Hepatocyte (in vitro differentiated cells): ENCODE data around the gene LDAH. TPM values are rescaled to one million over a fixed set of nuclear protein-coding genes. Genes with fewer than 3 reads are reported as not detected.

Experiments used
- DNase-seq: peaks from one replicate; pipeline ENCODE4 v3.0.0-alpha.2; 2016; ENCODE audit warnings: low spot score
- H2AFZ ChIP-seq: fragments of 200-600 bp; sonication (generic); 2 replicates; pipeline ENCODE4 v1.6.0; 2016; ENCODE audit warnings: antibody characterized with exemption, mild to moderate bottlenecking
- H3K27ac ChIP-seq: fragments of 200-600 bp; sonication (generic); 2 replicates; pipeline ENCODE4 v1.5.1; 2016; ENCODE audit warnings: mild to moderate bottlenecking
- H3K27me3 ChIP-seq: fragments of 200-600 bp; sonication (generic); 2 replicates; pipeline ENCODE4 v1.6.1; 2016
- H3K36me3 ChIP-seq: fragments of 200-600 bp; sonication (generic); replicated peaks from 2 replicates; pipeline ENCODE4 v1.5.1; 2016; ENCODE audit warnings: low read depth; ENCODE audit not compliant: insufficient read depth
- H3K4me1 ChIP-seq: fragments of 200-600 bp; sonication (generic); 2 replicates; pipeline ENCODE4 v1.5.1; 2016; ENCODE audit warnings: mild to moderate bottlenecking, moderate library complexity; ENCODE audit not compliant: insufficient read depth
- H3K4me2 ChIP-seq: fragments of 200-600 bp; sonication (generic); 2 replicates; pipeline ENCODE4 v1.6.0; 2016
- H3K4me3 ChIP-seq: fragments of 200-600 bp; sonication (generic); 2 replicates; pipeline ENCODE4 v1.5.1; 2016; ENCODE audit warnings: mild to moderate bottlenecking
- H3K79me2 ChIP-seq: fragments of 200-600 bp; sonication (generic); 2 replicates; pipeline ENCODE4 v1.6.0; 2017; ENCODE audit warnings: mild to moderate bottlenecking
- H3K9me2 ChIP-seq: fragments of 200-600 bp; sonication (generic); replicated peaks from 2 replicates; pipeline ENCODE4 v1.6.0; 2017; ENCODE audit warnings: mild to moderate bottlenecking; ENCODE audit not compliant: insufficient read depth
- H3K9me3 ChIP-seq: fragments of 200-600 bp; sonication (generic); 2 replicates; pipeline ENCODE4 v1.5.1; 2016; ENCODE audit warnings: low read depth, mild to moderate bottlenecking
- H4K20me1 ChIP-seq: fragments of 200-600 bp; sonication (generic); 2 replicates; pipeline ENCODE4 v1.6.0; 2016; ENCODE audit warnings: mild to moderate bottlenecking; ENCODE audit not compliant: insufficient read depth, poor library complexity, severe bottlenecking
- EZH2 ChIP-seq: fragments of 200-600 bp; sonication (generic); IDR thresholded peaks from 2 replicates; pipeline ENCODE4 v1.6.1; 2016; ENCODE audit warnings: antibody characterized with exemption, mild to moderate bottlenecking, borderline replicate concordance
- EZH2phosphoT487 ChIP-seq: fragments of 200-600 bp; sonication (generic); IDR thresholded peaks from one replicate; pipeline ENCODE4 v1.6.1; 2018; ENCODE audit warnings: antibody characterized with exemption, mild to moderate bottlenecking, low read depth, moderate library complexity; ENCODE audit not compliant: unreplicated experiment, severe bottlenecking
- WGBS: methylation state at CpG from one replicate; pipeline ENCODE4 v1.1.6; 2016; ENCODE audit warnings: low lambda C conversion rate; ENCODE audit errors: missing lambda C conversion rate; 5-methylcytosine and 5-hydroxymethylcytosine counted together
- polyA plus RNA-seq: library from polyadenylated mRNA; unstranded; fragments of >200 nt; fragmentation: Nextera tagmentation; extraction: Ambion mirVana; gene quantifications from 2 replicates; pipeline ENCODE4 v1.2.1, GENCODE V29; 2016
- total RNA-seq: library from RNA; depleted of rRNA; stranded (reverse); fragments of >200 nt; gene quantifications from 2 replicates; pipeline ENCODE4 v1.2.3, GENCODE V29; 2014
- TF ChIP-seq, protein P1 (sequence below): fragments of 200-600 bp; sonication (generic); IDR thresholded peaks from 2 replicates; pipeline ENCODE4 v1.5.1; 2016; ENCODE audit warnings: antibody characterized with exemption, mild to moderate bottlenecking; ENCODE audit not compliant: poor library complexity

The LDAH gene
- total and polyA plus RNA-seq, 2 experiments from 2014 or later, result 15.2 to 27.8 TPM

DNA sequence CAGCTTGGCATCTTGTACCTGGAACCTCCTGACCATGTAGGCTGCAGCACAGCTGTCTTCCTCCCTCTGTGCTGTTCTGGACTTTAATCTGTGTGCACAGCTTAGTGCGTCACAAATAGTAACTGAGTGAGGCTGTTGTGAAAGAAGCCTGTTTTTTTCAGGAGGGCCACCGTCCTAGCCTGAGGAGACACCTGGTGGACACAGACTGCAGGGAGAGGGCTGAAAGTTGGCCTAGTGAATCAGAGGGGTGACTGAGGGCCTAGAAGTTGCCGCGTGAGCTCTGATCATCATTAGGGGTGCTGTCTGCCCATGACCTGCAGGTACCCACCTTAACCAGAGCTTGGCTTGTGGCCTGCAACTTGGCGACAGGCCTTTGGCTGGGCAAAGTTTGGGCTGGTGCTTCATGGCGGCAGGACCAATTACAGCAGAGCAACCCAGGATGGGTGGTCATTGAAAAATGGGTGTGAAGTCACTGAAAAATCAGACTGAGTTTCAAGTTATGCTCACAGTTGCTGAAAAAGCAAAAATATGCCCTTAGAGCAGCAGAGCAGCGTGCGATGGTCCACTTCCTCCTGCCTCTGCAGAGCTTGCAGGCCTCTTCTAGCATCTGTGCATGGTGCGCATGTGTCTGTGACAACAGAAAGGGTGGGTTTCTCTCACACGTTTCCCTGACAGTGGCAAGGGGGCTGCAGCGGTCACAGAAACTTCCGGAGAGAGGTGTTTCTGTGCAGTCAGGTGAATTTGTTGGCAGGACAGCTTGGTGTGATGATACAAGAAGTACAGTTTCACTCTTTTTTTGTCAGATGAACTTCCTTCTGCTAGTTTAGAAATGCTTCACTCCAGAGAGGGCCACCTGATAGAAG, 146.3 kb downstream of the LDAH start:
- Histone ChIP-seq H3K4me2 (no peak overlapping the region), H3K9me2 (no peaks in the 10 kb centered on the region), H3K36me3 (no peaks in the 10 kb centered on the region), H3K27me3 (peaks cover 27% of the 10 kb centered on the region), H3K4me1 (peaks cover 18% of the 10 kb centered on the region), H2AFZ (no peak overlapping the region), H3K9me3 (no peaks in the 10 kb centered on the region), H3K79me2 (no peaks in the 10 kb centered on the region), H4K20me1 (no peaks in the 10 kb centered on the region), H3K27ac (peak overlapping the region; percentile 87), H3K4me3 (no peak overlapping the region)
- DNase-seq, result peak; percentile 82
- WGBS, result 88% methylated on average over 12 of the region's 12 CpGs
- TF ChIP-seq, protein P1, sequence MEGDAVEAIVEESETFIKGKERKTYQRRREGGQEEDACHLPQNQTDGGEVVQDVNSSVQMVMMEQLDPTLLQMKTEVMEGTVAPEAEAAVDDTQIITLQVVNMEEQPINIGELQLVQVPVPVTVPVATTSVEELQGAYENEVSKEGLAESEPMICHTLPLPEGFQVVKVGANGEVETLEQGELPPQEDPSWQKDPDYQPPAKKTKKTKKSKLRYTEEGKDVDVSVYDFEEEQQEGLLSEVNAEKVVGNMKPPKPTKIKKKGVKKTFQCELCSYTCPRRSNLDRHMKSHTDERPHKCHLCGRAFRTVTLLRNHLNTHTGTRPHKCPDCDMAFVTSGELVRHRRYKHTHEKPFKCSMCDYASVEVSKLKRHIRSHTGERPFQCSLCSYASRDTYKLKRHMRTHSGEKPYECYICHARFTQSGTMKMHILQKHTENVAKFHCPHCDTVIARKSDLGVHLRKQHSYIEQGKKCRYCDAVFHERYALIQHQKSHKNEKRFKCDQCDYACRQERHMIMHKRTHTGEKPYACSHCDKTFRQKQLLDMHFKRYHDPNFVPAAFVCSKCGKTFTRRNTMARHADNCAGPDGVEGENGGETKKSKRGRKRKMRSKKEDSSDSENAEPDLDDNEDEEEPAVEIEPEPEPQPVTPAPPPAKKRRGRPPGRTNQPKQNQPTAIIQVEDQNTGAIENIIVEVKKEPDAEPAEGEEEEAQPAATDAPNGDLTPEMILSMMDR, result peak; percentile 45
- TF ChIP-seq EZH2phosphoT487, result no peak

DNA sequence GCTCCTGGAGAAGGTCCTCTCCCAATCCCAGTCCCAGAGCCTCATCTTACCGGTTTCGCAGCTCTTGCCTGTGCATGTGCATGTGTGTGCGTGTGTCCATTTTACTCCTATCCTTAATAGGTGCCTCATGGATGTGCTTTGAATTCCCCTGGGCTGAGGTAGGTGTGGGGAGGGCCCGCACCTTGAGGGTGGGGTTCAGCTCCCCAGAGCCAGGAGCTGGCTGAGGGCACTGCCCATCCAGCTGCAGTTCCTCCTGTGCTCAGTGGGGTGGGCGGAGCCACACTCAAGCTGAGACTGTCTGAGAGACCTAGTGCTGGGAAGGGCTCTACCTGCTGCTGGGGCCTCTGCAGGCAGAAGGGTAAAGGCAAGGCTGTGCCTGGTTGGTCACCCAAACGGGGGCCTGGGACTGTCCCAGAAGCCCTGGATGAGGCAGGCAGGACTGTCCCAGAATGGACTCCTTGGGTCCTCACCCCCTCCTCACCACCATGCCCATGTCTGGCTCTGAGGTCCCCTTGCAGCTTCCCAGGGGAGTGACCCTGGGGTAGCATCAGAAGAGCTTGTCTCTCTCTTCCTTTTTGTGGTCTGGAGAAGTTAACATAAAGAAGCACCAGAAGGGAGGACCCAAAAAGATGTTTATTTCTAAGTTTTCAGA, 147.1 kb downstream of the LDAH start:
- 78% methylated on average over 6 of the region's 6 CpGs for WGBS
- Histone ChIP-seq H3K4me1 (peaks cover 18% of the 10 kb centered on the region), H3K27me3 (peaks cover 35% of the 10 kb centered on the region), H3K4me3 (no peak overlapping the region), H3K9me3 (no peaks in the 10 kb centered on the region), H2AFZ (no peak overlapping the region), H4K20me1 (no peaks in the 10 kb centered on the region), H3K9me2 (no peaks in the 10 kb centered on the region), H3K27ac (peak overlapping the region; percentile 87), H3K4me2 (peak overlapping the region; percentile 58), H3K79me2 (no peaks in the 10 kb centered on the region), H3K36me3 (no peaks in the 10 kb centered on the region)
- peak; percentile 80 for DNase-seq
- no peak for TF ChIP-seq EZH2phosphoT487
- TF ChIP-seq, protein P1, result no peak
- no peak for TF ChIP-seq EZH2

DNA sequence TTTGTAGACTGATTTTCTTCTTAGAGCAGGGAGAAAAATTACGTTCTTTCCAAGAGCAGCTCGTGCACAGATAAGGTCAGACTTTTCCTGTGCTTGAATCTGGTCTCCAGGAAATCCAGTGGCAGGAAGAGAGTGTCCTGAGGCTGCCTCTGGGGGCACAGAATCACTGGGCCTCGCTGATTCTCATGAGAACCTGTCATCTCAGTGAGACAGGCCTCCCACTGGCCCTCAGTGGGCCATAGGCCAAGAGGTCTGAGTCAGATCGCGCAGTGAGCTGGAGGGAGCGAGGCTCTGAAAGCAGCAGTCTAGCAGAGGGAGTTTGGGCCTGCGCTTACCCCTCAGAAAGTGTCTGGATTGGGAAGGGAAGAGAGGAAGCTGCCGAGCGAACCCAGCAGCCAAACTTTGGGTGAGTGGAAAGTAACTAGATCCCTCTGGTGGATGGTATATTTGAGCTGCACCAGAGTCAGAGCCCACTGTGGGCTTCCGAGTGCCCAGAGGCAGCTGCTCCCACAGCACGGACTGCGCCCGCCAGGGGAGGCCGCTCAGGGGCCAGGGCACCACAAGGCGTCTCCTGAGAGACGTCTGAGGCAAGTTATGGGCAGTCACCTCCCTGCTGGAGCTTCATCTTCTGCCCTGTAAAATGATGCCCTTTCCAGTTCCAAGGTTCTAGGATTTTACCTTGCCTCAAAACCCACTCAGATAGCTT, 147.8 kb downstream of the LDAH start:
- Histone ChIP-seq H3K27me3 (peaks cover 42% of the 10 kb centered on the region), H3K4me2 (no peak overlapping the region)

More for the DNA sequence above, 147.8 kb downstream of the LDAH start:
- Histone ChIP-seq H2AFZ (no peak overlapping the region), H3K36me3 (no peaks in the 10 kb centered on the region), H3K9me2 (no peaks in the 10 kb centered on the region), H4K20me1 (no peaks in the 10 kb centered on the region), H3K4me3 (no peak overlapping the region), H3K9me3 (no peaks in the 10 kb centered on the region), H3K79me2 (no peaks in the 10 kb centered on the region), H3K4me1 (peaks cover 18% of the 10 kb centered on the region), H3K27ac (no peak overlapping the region)
- no peak for TF ChIP-seq EZH2
- TF ChIP-seq EZH2phosphoT487, result no peak
- TF ChIP-seq, protein P1, result no peak
- DNase-seq, result peak; percentile 51
- WGBS, result 73% methylated on average over 15 of the region's 16 CpGs
